Stimulated activated memory B cell treated with anti-CD40 and anti-IgM and Interleukin-4, amounts not matched to agents 10 μg/mL and 1 μg/mL and 100 μg/mL, for 72 hours (primary cell): ENCODE measurements around the gene IFNA2.

Experiments used
- ATAC-seq: fragments of 150-1000 bp; cut with Tn5 transposase; 2 replicates; pipeline ENCODE4 v1.10.0; 2021
- H3K27ac Mint-ChIP-seq: one replicate; pipeline ENCODE4 v1.8.0; 2022; ENCODE audit warnings: mild to moderate bottlenecking, mixed read lengths
- H3K27me3 Mint-ChIP-seq: one replicate; pipeline ENCODE4 v1.8.0; 2022; ENCODE audit warnings: mixed read lengths
- H3K36me3 Mint-ChIP-seq: one replicate; pipeline ENCODE4 v1.8.0; 2022; ENCODE audit warnings: mixed read lengths
- H3K4me1 Mint-ChIP-seq: one replicate; pipeline ENCODE4 v1.8.0; 2022; ENCODE audit warnings: mixed read lengths
- H3K4me3 Mint-ChIP-seq: one replicate; pipeline ENCODE4 v1.8.0; 2022; ENCODE audit warnings: mild to moderate bottlenecking, moderate library complexity, mixed read lengths
- H3K9me3 Mint-ChIP-seq: one replicate; pipeline ENCODE4 v1.8.0; 2022; ENCODE audit warnings: mixed read lengths

The IFNA2 gene

GRCh38 chr9:21336457-21336856 is 48.7 kb downstream of the IFNA2 start:
- Mint-ChIP-seq H3K9me3 (no peaks in the 10 kb centered on the region), H3K27ac (no peak overlapping the region), H3K4me3 (peak overlapping the region; percentile 52), H3K36me3 (peaks cover 15% of the 10 kb centered on the region), H3K4me1 (peaks cover 35% of the 10 kb centered on the region), H3K27me3 (no peaks in the 10 kb centered on the region)
- no peak for ATAC-seq

GRCh38 chr9:21334701-21335632 is 50.2 kb downstream of the IFNA2 start, which contains the start of gene KLHL9:
Gene KLHL9, minus strand, starts transcription at chr9:21335404. Its CDS starts 545 bp downstream, at chr9:21334859.
- Mint-ChIP-seq H3K27ac (peak within 1 kb of the TSS; percentile 90), H3K4me1 (peaks cover 46% of the 10 kb centered on the region), H3K36me3 (peaks cover 25% of the 10 kb centered on the region), H3K27me3 (no peaks in the 10 kb centered on the region), H3K9me3 (no peaks in the 10 kb centered on the region), H3K4me3 (peak within 1 kb of the TSS; percentile 86)
- ATAC-seq, result peak; percentile 94
